ENCODE measurements around the gene AKAP1. TPM values are rescaled to one million over a fixed set of nuclear protein-coding genes. Genes with fewer than 3 reads are reported as not detected.

AKAP1 gene
- total RNA-seq, 1 donor from 2014 or later = 108 TPM

GRCh38 chr17:57144567-57144966 lies 59.5 kb downstream of the AKAP1 start:
- no peak for DNase-seq (ENCODE audit: low spot score)
- intact Hi-C loops (cut with DNase I) = loop anchor here (10.0 kb wide), 2 partner anchors 60 to 90 kb away; no protein-coding TSS in a partner anchor

- DNase-seq (ENCODE audit: low spot score) = no peak
- intact Hi-C loops (cut with DNase I) = loop anchor here (10.0 kb wide), 2 partner anchors 59 to 89 kb away; no protein-coding TSS in a partner anchor
Observed at GRCh38 chr17:57145347-57145746, 60.3 kb downstream of the AKAP1 start.

GRCh38 chr17:57146273-57146672 lies 61.2 kb downstream of the AKAP1 start:
- intact Hi-C loops (cut with DNase I) = loop anchor here (10.0 kb wide), 2 partner anchors 59 to 89 kb away; no protein-coding TSS in a partner anchor
- DNase-seq (ENCODE audit: low spot score) = no peak

- intact Hi-C loops (cut with DNase I) = no loop called here
- no peak for DNase-seq (ENCODE audit: low spot score)
Observed at GRCh38 chr17:57151798-57152197, 66.8 kb downstream of the AKAP1 start.

- DNase-seq (ENCODE audit: low spot score) = no peak
- intact Hi-C loops (cut with DNase I) = no loop called here
Observed at GRCh38 chr17:57152967-57153528, 68.0 kb downstream of the AKAP1 start.

- DNase-seq (ENCODE audit: low spot score) = no peak
- intact Hi-C loops (cut with DNase I) = no loop called here
Observed at GRCh38 chr17:57154921-57155320, 69.9 kb downstream of the AKAP1 start.

- intact Hi-C loops (cut with DNase I) = no loop called here
Observed at GRCh38 chr17:57158325-57158724, 73.3 kb downstream of the AKAP1 start.

GRCh38 chr17:57158795-57159194 lies 73.7 kb downstream of the AKAP1 start:
- intact Hi-C loops (cut with DNase I) = no loop called here

More at GRCh38 chr17:57158325-57158724, 73.3 kb downstream of the AKAP1 start:
- no peak for DNase-seq (ENCODE audit: low spot score)

GRCh38 chr17:57160624-57161023 lies 75.6 kb downstream of the AKAP1 start:
- intact Hi-C loops (cut with DNase I) = no loop called here
- DNase-seq (ENCODE audit: low spot score) = no peak

More at GRCh38 chr17:57158795-57159194, 73.7 kb downstream of the AKAP1 start:
- DNase-seq (ENCODE audit: low spot score) = no peak

GRCh38 chr17:57164814-57165213 lies 79.8 kb downstream of the AKAP1 start:
- no peak for DNase-seq (ENCODE audit: low spot score)
- intact Hi-C loops (cut with DNase I) = no loop called here

GRCh38 chr17:57165754-57166153 lies 80.7 kb downstream of the AKAP1 start:
- intact Hi-C loops (cut with DNase I) = no loop called here
- DNase-seq (ENCODE audit: low spot score) = no peak

- no peak for DNase-seq (ENCODE audit: low spot score)
- intact Hi-C loops (cut with DNase I) = no loop called here
Observed at GRCh38 chr17:57166803-57167202, 81.8 kb downstream of the AKAP1 start.

- intact Hi-C loops (cut with DNase I) = no loop called here
- DNase-seq (ENCODE audit: low spot score) = no peak
Observed at GRCh38 chr17:57168695-57169094, 83.6 kb downstream of the AKAP1 start.

- intact Hi-C loops (cut with DNase I) = no loop called here
- no peak for DNase-seq (ENCODE audit: low spot score)
Observed at GRCh38 chr17:57170866-57171265, 85.8 kb downstream of the AKAP1 start.

Other genes with a start within 250 kb of the AKAP1 start
- 15.2 TPM for gene TRIM25, start 171.2 kb upstream of the AKAP1 start, total RNA-seq
- 7.0 TPM for gene COIL, start 124.2 kb upstream of the AKAP1 start, total RNA-seq
- gene SCPEP1, start 107.1 kb upstream of the AKAP1 start, total RNA-seq = 45.6 TPM
- gene MSI2, start 171.3 kb downstream of the AKAP1 start, total RNA-seq = 112 TPM